Neuronal stem cell (in vitro differentiated cells): Measurements from ENCODE around the gene MTG2.
A peak's percentile ranks its signal among the peaks of the same experiment; 100 is the strongest.

Experiments
- DNase-seq: peaks from one replicate; pipeline ENCODE4 v3.0.0-alpha.2; 2013; ENCODE audit warnings: low spot score
- H2AFZ ChIP-seq: one replicate; pipeline ENCODE4 v1.6.1; 2013; ENCODE audit warnings: mild to moderate bottlenecking, low read length, inconsistent platforms
- H2AK5ac ChIP-seq: 2 replicates; pipeline ENCODE4 v1.6.1; 2013; ENCODE audit warnings: low read depth, mild to moderate bottlenecking, inconsistent platforms, low read length, moderate library complexity, mixed read lengths
- H2BK120ac ChIP-seq: 2 replicates; pipeline ENCODE4 v1.6.1; 2013; ENCODE audit warnings: low read depth, mild to moderate bottlenecking, inconsistent platforms, low read length, moderate library complexity, mixed read lengths
- H2BK12ac ChIP-seq: one replicate; pipeline ENCODE4 v1.6.1; 2013; ENCODE audit warnings: low read length, inconsistent platforms
- H2BK15ac ChIP-seq: 2 replicates; pipeline ENCODE4 v1.6.1; 2013; ENCODE audit warnings: mild to moderate bottlenecking, low read length, inconsistent platforms, mixed read lengths
- H2BK5ac ChIP-seq: one replicate; pipeline ENCODE4 v1.6.1; 2013; ENCODE audit warnings: inconsistent platforms, mild to moderate bottlenecking, low read length, moderate library complexity
- H3K14ac ChIP-seq: one replicate; pipeline ENCODE4 v1.6.1; 2013; ENCODE audit warnings: low read length, inconsistent platforms
- H3K18ac ChIP-seq: 2 replicates; pipeline ENCODE4 v1.6.1; 2013; ENCODE audit warnings: low read length, inconsistent platforms
- H3K23ac ChIP-seq: 2 replicates; pipeline ENCODE4 v1.6.1; 2013; ENCODE audit warnings: low read depth, mild to moderate bottlenecking, mixed read lengths, low read length, inconsistent platforms; ENCODE audit not compliant: poor library complexity
- H3K27ac ChIP-seq: replicated peaks from 3 replicates; pipeline ENCODE4 v1.5.1; 2013; ENCODE audit warnings: low read length, inconsistent platforms
- H3K27me3 ChIP-seq, 3 experiments: 2 replicates each; pipeline ENCODE4 v1.6.1; 2013; ENCODE audit warnings: low read length in 3 of 3, mild to moderate bottlenecking in 2 of 3, inconsistent platforms in 1 of 3, low read depth in 1 of 3, mixed read lengths in 1 of 3, moderate library complexity in 1 of 3; ENCODE audit not compliant: control insufficient read depth in 3 of 3, insufficient read depth in 3 of 3
- H3K36me3 ChIP-seq, 2 donors: replicated peaks in 1 of 2; 2 replicates each; pipeline ENCODE4 v1.6.1; 2013; ENCODE audit warnings: low read length in 2 of 2; ENCODE audit not compliant: control insufficient read depth in 2 of 2, insufficient read depth in 2 of 2
- H3K4ac ChIP-seq: 2 replicates; pipeline ENCODE4 v1.6.1; 2013; ENCODE audit warnings: inconsistent platforms, mild to moderate bottlenecking, low read length, moderate library complexity
- H3K4me1 ChIP-seq, 2 donors: 1 replicate in 1 of 2; 2 replicates in 1 of 2; pipeline ENCODE4 v1.6.1; 2013; ENCODE audit warnings: low read length in 2 of 2, low read depth in 1 of 2; ENCODE audit not compliant: control insufficient read depth in 2 of 2, insufficient read depth in 1 of 2
- H3K4me2 ChIP-seq: one replicate; pipeline ENCODE4 v1.6.1; 2013; ENCODE audit warnings: mild to moderate bottlenecking, low read length, inconsistent platforms; ENCODE audit not compliant: insufficient read depth, poor library complexity, severe bottlenecking
- H3K4me3 ChIP-seq, 2 donors: 2 replicates each; pipeline ENCODE4 v1.5.1; 2013; ENCODE audit warnings: low read length in 2 of 2, mild to moderate bottlenecking in 2 of 2, inconsistent platforms in 1 of 2, moderate library complexity in 1 of 2
- H3K79me1 ChIP-seq: one replicate; pipeline ENCODE4 v1.6.1; 2013; ENCODE audit warnings: low read depth, mild to moderate bottlenecking, inconsistent platforms, low read length, moderate library complexity
- H3K9ac ChIP-seq: one replicate; pipeline ENCODE4 v1.6.1; 2013; ENCODE audit warnings: mild to moderate bottlenecking, low read depth, low read length, inconsistent platforms; ENCODE audit not compliant: poor library complexity
- H3K9me3 ChIP-seq, 2 donors: replicated peaks in 1 of 2; 2 replicates each; pipeline versions ENCODE3 to v1.6.1; 2013; ENCODE audit warnings: low read length in 2 of 2, mild to moderate bottlenecking in 2 of 2, inconsistent platforms in 1 of 2, low read depth in 1 of 2, mixed read lengths in 1 of 2, moderate library complexity in 1 of 2; ENCODE audit not compliant: control insufficient read depth in 2 of 2, insufficient read depth in 1 of 2
- H4K8ac ChIP-seq: one replicate; pipeline ENCODE4 v1.6.1; 2013; ENCODE audit warnings: low read depth, mild to moderate bottlenecking, inconsistent platforms, low read length, moderate library complexity
- H4K91ac ChIP-seq: one replicate; pipeline ENCODE4 v1.6.1; 2013; ENCODE audit warnings: low read length, low read depth, mild to moderate bottlenecking, inconsistent platforms; ENCODE audit not compliant: poor library complexity
- WGBS, 2 donors: extraction: QIAGEN DNeasy Blood & Tissue Kit; methylation state at CpG; one replicate each; pipeline ENCODE4 v1.1.7; 2013; ENCODE audit warnings: missing lambda C conversion rate in 2 of 2, mixed read lengths in 1 of 2; ENCODE audit not compliant: insufficient read length in 2 of 2, insufficient replicate concordance in 1 of 2; ENCODE audit errors: extremely low coverage in 2 of 2; 5-methylcytosine and 5-hydroxymethylcytosine counted together

Gene MTG2

DNA sequence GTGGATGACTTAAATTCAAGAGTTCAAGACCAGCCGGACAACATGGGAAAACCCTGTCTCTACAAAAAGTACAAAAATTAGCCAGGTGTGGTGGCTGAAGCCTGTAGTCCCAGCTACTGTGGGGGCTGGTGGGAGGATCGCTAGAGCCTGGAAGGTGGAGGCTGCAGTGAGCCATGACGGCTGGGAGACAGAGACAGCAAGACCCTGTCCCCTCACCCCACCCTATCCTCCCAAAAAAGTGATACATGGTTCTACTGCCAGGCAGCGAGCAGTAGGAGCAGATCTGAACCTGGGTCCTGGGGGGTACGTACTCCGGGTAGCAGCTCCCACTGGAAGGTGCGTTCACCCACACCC lies 41.8 kb upstream of the MTG2 start:
- no peak for DNase-seq
- no peak overlapping the region for H2BK15ac ChIP-seq
- H3K4me3 ChIP-seq: peak overlapping the region in 1 of 2 donors; percentile 84

DNA sequence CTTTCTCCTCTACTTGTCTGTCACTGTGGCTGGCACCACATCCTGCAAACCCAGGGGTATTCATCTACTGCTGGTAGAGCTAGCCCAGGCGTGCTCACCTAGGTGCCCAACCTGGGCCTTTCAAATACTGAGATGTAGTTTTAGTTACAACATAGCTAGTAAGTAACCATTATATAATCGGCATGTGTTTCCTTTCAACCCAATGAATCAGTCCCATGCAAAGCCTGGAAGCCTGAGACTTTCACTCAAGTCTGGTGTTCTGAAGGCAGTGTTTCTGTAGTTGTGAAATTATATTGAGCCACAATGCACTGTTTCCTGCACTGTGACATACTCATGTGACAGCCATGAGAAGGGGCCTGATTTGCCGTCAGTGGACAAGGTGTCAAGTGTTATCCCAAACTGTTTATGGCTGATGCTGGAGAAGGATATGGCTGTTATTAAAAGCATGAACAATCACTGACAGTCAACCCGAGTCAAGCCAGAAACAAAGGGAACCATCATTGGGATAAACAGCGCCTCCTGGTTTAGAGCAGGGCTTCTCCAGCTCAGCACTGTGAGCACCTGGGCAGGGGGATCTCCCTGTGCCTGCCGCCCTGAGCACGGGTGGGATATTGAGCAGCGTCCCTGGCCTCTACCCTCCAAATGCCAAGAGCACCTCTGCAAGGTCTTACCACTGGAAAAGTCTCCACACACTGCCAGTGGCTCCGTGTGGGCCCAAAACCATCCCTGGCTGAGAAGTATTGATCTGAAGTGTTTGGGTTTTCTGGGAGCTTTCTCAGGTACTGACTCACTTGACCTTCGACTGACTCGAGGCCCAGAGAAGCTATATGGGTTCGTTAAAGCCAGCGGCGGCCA lies 41.2 kb upstream of the MTG2 start:
- H3K4ac ChIP-seq: no peak overlapping the region
- no peak overlapping the region for H2AK5ac ChIP-seq
- no peak overlapping the region for H3K27ac ChIP-seq
- no peak overlapping the region for H3K23ac ChIP-seq
- H2AFZ ChIP-seq: no peak overlapping the region
- no peak overlapping the region for H2BK120ac ChIP-seq
- no peak overlapping the region for H4K91ac ChIP-seq
- peaks cover 10 to 12% of the 10 kb centered on the region in 2 donors for H3K4me1 ChIP-seq
- no peaks in the 10 kb centered on the region for H3K9me3 ChIP-seq
- peak overlapping the region; percentile 77 for H3K4me2 ChIP-seq
- H3K18ac ChIP-seq: no peak overlapping the region
- no peaks in the 10 kb centered on the region for H3K27me3 ChIP-seq
- peaks cover 46 to 69% of the 10 kb centered on the region in 2 donors for H3K36me3 ChIP-seq
- no CpG with 5 or more reads among the region's 14 CpGs for WGBS, 2 donors
- peak overlapping the region; percentile 39 for H3K9ac ChIP-seq
- no peak overlapping the region for H2BK15ac ChIP-seq
- no peak overlapping the region for H2BK12ac ChIP-seq
- no peak overlapping the region for H3K14ac ChIP-seq
- no peak overlapping the region for H4K8ac ChIP-seq
- H3K79me1 ChIP-seq: peaks cover 14% of the 10 kb centered on the region
- peak overlapping the region; percentile 84 to 96 for H3K4me3 ChIP-seq
- DNase-seq: no peak
- H2BK5ac ChIP-seq: no peak overlapping the region

More for the DNA sequence above, 41.8 kb upstream of the MTG2 start:
- Histone ChIP-seq H2BK120ac (no peak overlapping the region), H3K14ac (no peak overlapping the region), H4K91ac (no peak overlapping the region), H3K36me3 (peaks cover 49 to 72% of the 10 kb centered on the region in 2 donors), H3K4ac (no peak overlapping the region), H3K79me1 (peaks cover 14% of the 10 kb centered on the region), H3K27me3 (no peaks in the 10 kb centered on the region), H3K9ac (peak overlapping the region; percentile 26), H3K18ac (no peak overlapping the region), H2AFZ (no peak overlapping the region), H3K27ac (no peak overlapping the region), H3K23ac (no peak overlapping the region), H2AK5ac (no peak overlapping the region), H4K8ac (no peak overlapping the region), H2BK5ac (no peak overlapping the region), H3K4me2 (no peak overlapping the region), H3K4me1 (peaks cover 10 to 12% of the 10 kb centered on the region in 2 donors), H3K9me3 (no peaks in the 10 kb centered on the region), H2BK12ac (no peak overlapping the region)
- no CpG with 5 or more reads among the region's 7 CpGs for WGBS, 2 donors

DNA sequence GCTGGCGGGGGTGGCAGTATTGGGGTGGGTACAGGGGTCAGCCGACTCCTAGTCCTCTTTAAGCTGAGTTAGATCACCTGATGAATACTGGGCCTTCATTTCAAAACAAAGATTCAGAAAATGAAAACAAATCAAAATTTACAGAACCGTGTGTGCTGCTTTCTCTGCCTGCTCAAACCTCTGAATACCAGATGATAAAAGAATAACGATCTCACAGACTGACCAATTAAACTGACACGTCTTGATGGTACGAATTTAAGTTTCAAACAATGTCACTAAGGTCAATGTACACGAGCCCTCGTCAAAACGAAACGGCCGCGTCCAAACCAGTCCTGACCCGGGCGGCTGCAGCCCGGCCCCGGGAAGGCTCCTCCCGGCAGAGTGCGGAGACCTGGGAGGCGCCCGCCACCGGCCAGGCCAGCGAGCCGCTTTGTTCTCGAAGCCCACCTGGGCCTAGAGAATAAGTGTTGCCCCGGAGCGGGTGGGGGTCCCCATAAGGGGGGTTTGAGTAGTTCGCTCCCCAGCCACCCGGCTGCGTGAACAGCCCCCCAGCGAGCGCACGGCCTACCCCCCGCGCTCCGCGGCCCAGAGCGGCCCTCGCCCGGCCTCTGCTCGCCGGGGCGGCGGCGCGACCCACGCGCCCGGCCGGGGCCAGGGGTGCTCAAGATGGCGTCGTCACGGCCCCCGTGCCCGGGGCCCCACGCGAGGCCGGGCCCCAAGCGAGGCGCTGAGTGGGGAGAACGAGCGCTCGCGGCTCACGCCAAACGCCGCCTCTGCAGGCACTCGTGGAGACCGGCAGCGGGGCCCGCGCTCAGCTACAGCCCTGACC lies 40.4 kb upstream of the MTG2 start:
- Histone ChIP-seq H3K36me3 (peaks cover 41 to 66% of the 10 kb centered on the region in 2 donors), H3K23ac (no peak overlapping the region), H2BK120ac (no peak overlapping the region), H3K4me1 (peaks cover 10 to 12% of the 10 kb centered on the region in 2 donors), H3K9me3 (peaks cover 3 to 5% of the 10 kb centered on the region in 2 donors), H4K8ac (no peak overlapping the region), H3K79me1 (peaks cover 21% of the 10 kb centered on the region), H3K27ac (peak overlapping the region; percentile 66), H3K14ac (peak overlapping the region; percentile 51), H3K9ac (peak overlapping the region; percentile 96), H3K4me2 (peak overlapping the region; percentile 77), H3K4ac (no peak overlapping the region), H2AFZ (peak overlapping the region; percentile 64), H3K4me3 (peak overlapping the region; percentile 84 to 96), H2BK15ac (no peak overlapping the region), H2BK12ac (no peak overlapping the region), H3K18ac (peak overlapping the region; percentile 97), H4K91ac (no peak overlapping the region), H2BK5ac (peak overlapping the region; percentile 99), H2AK5ac (peak overlapping the region; percentile 71), H3K27me3 (no peaks in the 10 kb centered on the region)
- WGBS, 2 donors: no CpG with 5 or more reads among the region's 71 CpGs
- DNase-seq: no peak
